NCI-H146 treated with DMSO at 0.1 percent for 48 hours (cell line): Measurements from ENCODE around the gene CEP57.
"Not testable (repeated sequence)": the region's sequence is repeated elsewhere in the genome, so short reads cannot be mapped to it uniquely, and the experiment has no call there.

Source experiments
- DNase-seq: peaks from one replicate; lab custom pipeline; 2025; ENCODE audit not compliant: unreplicated experiment; lab: John Stamatoyannopoulos, UW

The CEP57 gene

GRCh38 chr11:95795627-95796295 is 5.5 kb downstream of the CEP57 start:
- peak; percentile 100 for DNase-seq

- peak; percentile 33 for DNase-seq
Measured at GRCh38 chr11:95796501-95796900, 6.2 kb downstream of the CEP57 start.

- DNase-seq = no peak
Measured at GRCh38 chr11:95799546-95799945, 9.2 kb downstream of the CEP57 start.

GRCh38 chr11:95800438-95800837 is 10.1 kb downstream of the CEP57 start:
- no peak for DNase-seq

- no peak for DNase-seq
Measured at GRCh38 chr11:95802806-95803205, 12.5 kb downstream of the CEP57 start.

GRCh38 chr11:95803973-95804372 is 13.7 kb downstream of the CEP57 start:
- DNase-seq = no peak

- DNase-seq = no peak
Measured at GRCh38 chr11:95805869-95806268, 15.6 kb downstream of the CEP57 start.

GRCh38 chr11:95806464-95806863 is 16.2 kb downstream of the CEP57 start:
- DNase-seq = not testable (repeated sequence)

GRCh38 chr11:95811052-95811451 is 20.8 kb downstream of the CEP57 start:
- not testable (repeated sequence) for DNase-seq

GRCh38 chr11:95816037-95816436 is 25.7 kb downstream of the CEP57 start:
- no peak for DNase-seq

- DNase-seq = no peak
Measured at GRCh38 chr11:95821640-95822039, 31.3 kb downstream of the CEP57 start.

- no peak for DNase-seq
Measured at GRCh38 chr11:95827696-95828095, 37.4 kb downstream of the CEP57 start.

- DNase-seq = no peak
Measured at GRCh38 chr11:95829580-95830259, 39.4 kb downstream of the CEP57 start.

- DNase-seq = peak; percentile 11
Measured at GRCh38 chr11:95831198-95831883, 41.0 kb downstream of the CEP57 start.

GRCh38 chr11:95832763-95833162 is 42.5 kb downstream of the CEP57 start:
- no peak for DNase-seq

GRCh38 chr11:95833378-95833777 is 43.1 kb downstream of the CEP57 start:
- DNase-seq = no peak

- no peak for DNase-seq
Measured at GRCh38 chr11:95835351-95835750, 45.1 kb downstream of the CEP57 start.

- peak; percentile 66 for DNase-seq
Measured at GRCh38 chr11:95835768-95836488, 45.6 kb downstream of the CEP57 start.

- DNase-seq = no peak
Measured at GRCh38 chr11:95845167-95845566, 54.9 kb downstream of the CEP57 start.

- DNase-seq = peak; percentile 5
Measured at GRCh38 chr11:95849087-95849825, 59.0 kb downstream of the CEP57 start.

GRCh38 chr11:95850137-95850536 is 59.8 kb downstream of the CEP57 start:
- no peak for DNase-seq
